ENCODE results near the gene LMF1. TPM values are rescaled to one million over a fixed set of nuclear protein-coding genes. Genes with fewer than 3 reads are reported as not detected.

The LMF1 gene
- total RNA-seq, 2 donors from 2014 or later: 47.1 to 49.3 TPM

DNA sequence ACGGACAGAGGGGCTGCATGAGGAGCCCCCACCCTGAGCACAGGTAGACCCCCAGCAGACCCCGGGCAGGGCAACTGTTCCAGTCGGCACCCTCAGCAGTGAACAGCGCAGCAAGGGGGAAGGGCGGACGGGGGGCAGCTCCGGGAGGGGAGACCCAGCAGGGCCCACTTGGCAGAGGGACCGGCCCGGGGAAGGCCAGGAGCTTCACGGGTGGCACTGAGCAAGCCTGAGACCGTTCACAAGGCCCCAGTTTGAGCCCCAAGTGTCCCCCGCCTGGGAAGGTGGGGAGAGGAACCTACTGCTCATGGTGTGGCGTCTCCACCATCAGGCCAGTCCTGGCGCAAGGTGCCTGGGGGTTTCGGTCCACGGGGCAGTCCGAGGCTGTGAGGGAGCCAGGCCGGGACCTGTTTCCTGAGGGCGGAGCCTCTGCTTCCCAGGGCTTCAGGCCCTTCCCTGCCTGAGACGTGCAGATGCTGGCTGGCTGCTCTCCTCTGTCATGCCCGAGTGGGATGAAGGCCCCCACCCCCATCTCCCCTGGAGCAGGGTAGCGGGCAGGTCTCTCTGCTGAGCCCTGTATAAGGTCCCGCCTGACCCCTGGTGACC, 115.9 kb downstream of the LMF1 start:
- ATAC-seq (ENCODE audit: insufficient number of reproducible peaks, low FRiP score, low read depth) (no peak), DNase-seq (ENCODE audit: low spot score) (no peak)
- Histone ChIP-seq H3K36me3 (no peaks in the 10 kb centered on the region), H3K4me1 (ENCODE audit: control insufficient read depth in 1 of 2, low read depth in 2 of 2) (no peaks in the 10 kb centered on the region), H3K27ac (no peak overlapping the region), H3K4me3 (no peak overlapping the region), H3K9me3 (no peaks in the 10 kb centered on the region), H3K27me3 (replicated peaks; ENCODE audit: insufficient read depth) (no peaks in the 10 kb centered on the region)
- no peak for TF ChIP-seq CTCF (IDR thresholded peaks at IDR 0.05)

- ATAC-seq (ENCODE audit: insufficient number of reproducible peaks, low FRiP score, low read depth): no peak
- DNase-seq (ENCODE audit: low spot score): no peak
- H3K4me3 ChIP-seq: no peak overlapping the region
These were observed 116.6 kb downstream of the LMF1 start for GRCh38 chr16:853981-854807.

DNA sequence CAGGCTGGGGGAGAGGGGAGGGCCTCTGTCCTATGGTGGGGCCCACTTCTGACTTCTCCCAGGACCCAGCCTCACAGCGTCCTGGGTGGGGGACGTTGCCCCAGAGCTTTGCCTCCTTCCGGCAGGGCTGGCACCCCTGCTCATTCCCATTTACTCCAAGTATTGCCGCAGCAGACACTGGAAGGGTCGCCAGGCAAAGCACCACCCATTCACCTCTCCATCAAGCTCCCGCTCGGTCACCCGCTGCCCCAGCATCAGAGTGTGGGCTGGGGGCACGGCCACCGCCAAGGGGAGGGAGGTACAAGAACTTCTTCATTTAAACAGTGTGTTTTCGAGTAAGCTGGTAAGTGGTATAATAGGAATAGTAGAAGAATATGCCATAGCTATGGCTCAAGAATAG, 117.5 kb downstream of the LMF1 start:
- no peak overlapping the region for H3K4me3 ChIP-seq
- no peak for DNase-seq (ENCODE audit: low spot score)
- H3K27ac ChIP-seq: no peak overlapping the region
- H3K27me3 ChIP-seq (replicated peaks; ENCODE audit: insufficient read depth): no peaks in the 10 kb centered on the region
- no peak for TF ChIP-seq CTCF (IDR thresholded peaks at IDR 0.05)
- no peaks in the 10 kb centered on the region for H3K4me1 ChIP-seq (ENCODE audit: control insufficient read depth in 1 of 2, low read depth in 2 of 2)
- ATAC-seq (ENCODE audit: insufficient number of reproducible peaks, low FRiP score, low read depth): no peak
- no peaks in the 10 kb centered on the region for H3K36me3 ChIP-seq
- H3K9me3 ChIP-seq: no peaks in the 10 kb centered on the region

More at GRCh38 chr16:853981-854807, 116.6 kb downstream of the LMF1 start:
- Histone ChIP-seq H3K9me3 (no peaks in the 10 kb centered on the region), H3K27me3 (replicated peaks; ENCODE audit: insufficient read depth) (no peaks in the 10 kb centered on the region), H3K36me3 (no peaks in the 10 kb centered on the region), H3K27ac (no peak overlapping the region), H3K4me1 (ENCODE audit: control insufficient read depth in 1 of 2, low read depth in 2 of 2) (no peaks in the 10 kb centered on the region)
- TF ChIP-seq CTCF (IDR thresholded peaks at IDR 0.05): no peak

DNA sequence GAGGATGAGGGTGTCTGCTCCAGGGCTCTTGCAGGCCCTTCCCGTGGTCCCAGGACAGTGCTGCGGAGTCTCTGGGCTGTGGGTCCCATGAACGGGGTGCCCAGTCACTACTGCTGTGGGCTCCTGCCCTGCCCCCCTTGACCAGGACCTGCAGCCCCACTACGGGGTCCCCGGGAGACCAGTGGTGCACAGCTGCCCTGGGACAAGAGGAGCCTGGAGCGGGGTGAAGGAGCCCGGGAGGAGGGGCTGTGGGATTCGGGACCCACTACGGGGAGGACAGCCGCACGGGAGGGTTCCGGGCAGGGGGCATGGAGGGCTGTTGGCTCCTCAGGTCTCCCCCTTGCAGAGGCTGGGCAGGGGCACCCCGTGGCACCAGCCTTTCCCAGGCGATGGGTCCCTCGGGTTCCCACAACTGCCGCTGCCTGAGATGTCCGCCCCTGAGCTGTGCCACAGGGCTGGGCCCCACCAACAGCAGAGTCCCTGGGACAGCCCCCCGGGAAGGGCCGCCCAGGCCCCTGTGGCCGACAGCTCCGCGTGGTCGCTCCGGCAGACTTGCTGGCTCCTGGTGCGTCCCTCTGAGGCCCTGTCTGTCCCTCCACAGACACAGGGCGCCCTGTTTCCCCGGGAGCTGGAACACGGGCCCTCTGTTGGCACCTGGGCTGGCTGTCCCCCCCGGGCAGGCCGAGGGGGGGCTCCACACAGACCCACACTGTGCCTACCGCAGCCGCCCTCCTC, 118.2 kb downstream of the LMF1 start:
- no peak overlapping the region for H3K27ac ChIP-seq
- H3K36me3 ChIP-seq: no peaks in the 10 kb centered on the region
- no peak overlapping the region for H3K4me3 ChIP-seq
- no peaks in the 10 kb centered on the region for H3K9me3 ChIP-seq
- DNase-seq (ENCODE audit: low spot score): no peak
- ATAC-seq (ENCODE audit: insufficient number of reproducible peaks, low FRiP score, low read depth): no peak
- no peaks in the 10 kb centered on the region for H3K27me3 ChIP-seq (replicated peaks; ENCODE audit: insufficient read depth)
- TF ChIP-seq CTCF (IDR thresholded peaks at IDR 0.05): no peak
- no peaks in the 10 kb centered on the region for H3K4me1 ChIP-seq (ENCODE audit: control insufficient read depth in 1 of 2, low read depth in 2 of 2)

- Histone ChIP-seq H3K4me3 (no peak overlapping the region), H3K4me1 (ENCODE audit: control insufficient read depth in 1 of 2, low read depth in 2 of 2) (no peaks in the 10 kb centered on the region), H3K27ac (no peak overlapping the region), H3K9me3 (no peaks in the 10 kb centered on the region), H3K27me3 (replicated peaks; ENCODE audit: insufficient read depth) (no peaks in the 10 kb centered on the region), H3K36me3 (no peaks in the 10 kb centered on the region)
- TF ChIP-seq CTCF (IDR thresholded peaks at IDR 0.05): no peak
- no peak for ATAC-seq (ENCODE audit: insufficient number of reproducible peaks, low FRiP score, low read depth)
- DNase-seq (ENCODE audit: low spot score): no peak
These were observed 118.9 kb downstream of the LMF1 start for GRCh38 chr16:851871-852270.
